Stomach (tissue), 9 donors: ENCODE results near the gene CLSTN2. TPM values are rescaled to one million over a fixed set of nuclear protein-coding genes. Genes with fewer than 3 reads are reported as not detected.

ENCODE experiments used
- DNase-seq, 2 donors: peaks; one replicate each; pipeline versions ENCODE4 v3.0.0 to v3.0.0-alpha.2; 2013 to 2019
- H3K27ac ChIP-seq, 5 donors: fragments of 200-600 bp in 4 of 5; sonication (generic) in 4 of 5; one replicate each; pipeline ENCODE4 v1.5.1; 2013 to 2019; ENCODE audit warnings: mild to moderate bottlenecking in 1 of 5, moderate library complexity in 1 of 5
- H3K27me3 ChIP-seq, 3 donors: fragments of 200-600 bp; sonication (generic); one replicate each; pipeline ENCODE4 v1.5.1; 2017 to 2019; ENCODE audit warnings: mixed run types in 1 of 3
- H3K36me3 ChIP-seq, 4 donors: fragments of 200-600 bp; sonication (generic); 1 replicate in 3 of 4; 2 replicates in 1 of 4; pipeline ENCODE4 v1.5.1; 2016 to 2019
- H3K4me1 ChIP-seq, 4 donors: fragments of 200-600 bp; sonication (generic); one replicate each; pipeline ENCODE4 v1.5.1; 2016 to 2019
- H3K4me3 ChIP-seq, 4 donors: fragments of 200-600 bp; sonication (generic) in 3 of 4; one replicate each; pipeline ENCODE4 v1.5.1; 2016 to 2019; ENCODE audit warnings: mild to moderate bottlenecking in 1 of 4
- H3K9me3 ChIP-seq, 4 donors: fragments of 200-600 bp; sonication (generic); one replicate each; pipeline ENCODE4 v1.5.1; 2016 to 2019
- EP300 ChIP-seq: sonication (generic); formaldehyde crosslinking; IDR thresholded peaks from one replicate; pipeline ENCODE4 v1.6.1; 2017; ENCODE audit warnings: antibody characterized with exemption
- POLR2A ChIP-seq, 4 donors: fragments of 450-650 bp; IDR thresholded peaks; one replicate each; pipeline ENCODE4 v1.6.1; 2016; ENCODE audit warnings: antibody characterized with exemption in 4 of 4, control low read depth in 2 of 4, mild to moderate bottlenecking in 1 of 4, moderate library complexity in 1 of 4
- POLR2AphosphoS5 ChIP-seq, 3 donors: sonication (generic); formaldehyde crosslinking; IDR thresholded peaks; one replicate each; pipeline ENCODE4 v1.6.1; 2016; ENCODE audit warnings: antibody characterized with exemption in 3 of 3
- WGBS, 5 donors: extraction: QIAGEN DNeasy Blood & Tissue Kit in 3 of 5; methylation state at CpG; one replicate each; pipeline versions ENCODE4 v1.1.5 to v1.1.7; 2013 to 2018; 5-methylcytosine and 5-hydroxymethylcytosine counted together
- intact Hi-C: fragments of 100-400 bp; cut with DNase I; formaldehyde crosslinking; loops from one replicate; pipeline ENCODE4 v1.15.1; 2023; ENCODE audit warnings: low total_unique reads
- polyA plus RNA-seq, 3 donors: library from polyadenylated mRNA; stranded (reverse); fragments of 200-250 nt; gene quantifications; one replicate each; pipeline ENCODE4 v1.2.3, GENCODE V29; 2013
- total RNA-seq, 5 donors: library from RNA; depleted of rRNA; stranded (reverse); fragments of >200 nt; gene quantifications; one replicate each; pipeline versions ENCODE4 v1.1.0 to v1.2.3, GENCODE V29; 2014 to 2016
- TF ChIP-seq, protein P1 (sequence below), 7 experiments: fragments of 450-650 bp in 4 of 7; fragments of 200-600 bp in 3 of 7; sonication (generic) in 3 of 7; IDR thresholded peaks; one replicate each; pipeline ENCODE4 v1.5.1; 2016 to 2019; ENCODE audit warnings: antibody characterized with exemption in 7 of 7, control low read depth in 2 of 7, mild to moderate bottlenecking in 1 of 7
- donor health status: healthy with polysubstance abuse.
- donor health status: Bipolar disorder and iron deficiency.
- donor health status: healthy.

CLSTN2 gene
- total and polyA plus RNA-seq, 8 donors = 0.10 to 5.4 (median 1.7) TPM

DNA sequence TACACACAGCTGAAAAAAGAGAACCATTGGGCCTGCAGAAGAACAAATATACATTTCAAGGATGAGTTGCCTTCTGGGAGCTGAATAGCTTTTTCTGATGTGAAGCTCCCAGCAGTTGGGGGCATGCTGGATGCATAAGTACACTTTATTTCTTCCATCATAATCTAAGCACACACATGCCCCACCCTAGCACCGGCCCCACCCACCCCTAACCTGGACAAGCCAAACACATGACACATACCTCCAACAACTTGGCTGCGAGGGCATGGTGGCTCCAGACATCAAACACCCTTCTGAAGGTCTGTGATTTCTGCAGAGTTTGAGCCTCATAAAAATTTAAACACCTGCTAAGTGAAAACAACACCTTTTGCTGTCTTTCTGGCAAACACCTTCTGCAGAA, 435.7 kb downstream of the CLSTN2 start:
- no peak for DNase-seq
- intact Hi-C loops = no loop called here
- H3K27ac ChIP-seq = no peak overlapping the region
- 14 to 36% (median 21%) methylated on average over 2 of the region's 2 CpGs for WGBS, 5 donors
- no peak overlapping the region for H3K4me3 ChIP-seq
- TF ChIP-seq POLR2A (IDR thresholded peaks at IDR 0.05) = no peak
- H3K27me3 ChIP-seq = no peaks in the 10 kb centered on the region
- H3K36me3 ChIP-seq = no peaks in the 10 kb centered on the region
- no peaks in the 10 kb centered on the region for H3K4me1 ChIP-seq
- H3K9me3 ChIP-seq = peaks cover 0 to 3% (median 0%) of the 10 kb centered on the region in 4 donors

GRCh38 chr3:140373234-140373633, 438.2 kb downstream of the CLSTN2 start:
- H3K4me3 ChIP-seq = no peak overlapping the region
- intact Hi-C loops = no loop called here
- TF ChIP-seq POLR2A (IDR thresholded peaks at IDR 0.05) = no peak
- TF ChIP-seq POLR2AphosphoS5 (IDR thresholded peaks at IDR 0.05) = no peak
- TF ChIP-seq EP300 = no peak
- TF ChIP-seq, protein P1, sequence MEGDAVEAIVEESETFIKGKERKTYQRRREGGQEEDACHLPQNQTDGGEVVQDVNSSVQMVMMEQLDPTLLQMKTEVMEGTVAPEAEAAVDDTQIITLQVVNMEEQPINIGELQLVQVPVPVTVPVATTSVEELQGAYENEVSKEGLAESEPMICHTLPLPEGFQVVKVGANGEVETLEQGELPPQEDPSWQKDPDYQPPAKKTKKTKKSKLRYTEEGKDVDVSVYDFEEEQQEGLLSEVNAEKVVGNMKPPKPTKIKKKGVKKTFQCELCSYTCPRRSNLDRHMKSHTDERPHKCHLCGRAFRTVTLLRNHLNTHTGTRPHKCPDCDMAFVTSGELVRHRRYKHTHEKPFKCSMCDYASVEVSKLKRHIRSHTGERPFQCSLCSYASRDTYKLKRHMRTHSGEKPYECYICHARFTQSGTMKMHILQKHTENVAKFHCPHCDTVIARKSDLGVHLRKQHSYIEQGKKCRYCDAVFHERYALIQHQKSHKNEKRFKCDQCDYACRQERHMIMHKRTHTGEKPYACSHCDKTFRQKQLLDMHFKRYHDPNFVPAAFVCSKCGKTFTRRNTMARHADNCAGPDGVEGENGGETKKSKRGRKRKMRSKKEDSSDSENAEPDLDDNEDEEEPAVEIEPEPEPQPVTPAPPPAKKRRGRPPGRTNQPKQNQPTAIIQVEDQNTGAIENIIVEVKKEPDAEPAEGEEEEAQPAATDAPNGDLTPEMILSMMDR (IDR thresholded peaks at IDR 0.05) = no peak
- no peak overlapping the region for H3K27ac ChIP-seq
- no peaks in the 10 kb centered on the region for H3K27me3 ChIP-seq
- no peaks in the 10 kb centered on the region for H3K36me3 ChIP-seq
- WGBS, 5 donors = 53 to 80% (median 59%) methylated on average over 1 of the region's 1 CpG
- peaks cover 0 to 3% (median 0%) of the 10 kb centered on the region in 4 donors for H3K9me3 ChIP-seq
- DNase-seq = no peak
- H3K4me1 ChIP-seq = no peaks in the 10 kb centered on the region

DNA sequence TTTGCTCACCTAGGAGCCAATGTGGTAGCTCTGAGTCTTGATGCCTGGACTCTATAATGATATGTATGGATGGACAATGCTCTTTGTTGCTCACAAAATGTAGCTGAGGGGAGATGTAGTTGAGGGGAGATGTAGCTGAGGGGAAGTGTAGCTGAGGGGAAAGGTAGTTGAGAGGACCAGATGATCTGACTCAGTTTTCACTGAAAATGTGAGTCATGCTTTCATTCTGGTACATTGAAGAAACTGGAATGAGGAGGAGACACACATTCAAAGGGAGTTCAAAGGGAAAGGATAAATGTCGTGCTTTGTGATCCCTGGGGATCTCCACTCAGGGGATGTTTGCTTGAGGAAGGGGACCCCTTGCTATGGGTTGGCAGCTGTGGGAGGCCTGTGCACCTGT, 440.0 kb downstream of the CLSTN2 start:
- 56 to 80% (median 63%) methylated on average over 1 of the region's 1 CpG for WGBS, 5 donors
- TF ChIP-seq, protein P1 (IDR thresholded peaks at IDR 0.05) = no peak
- TF ChIP-seq EP300 (no peak), POLR2A (IDR thresholded peaks at IDR 0.05) (no peak), POLR2AphosphoS5 (IDR thresholded peaks at IDR 0.05) (no peak)
- Histone ChIP-seq H3K9me3 (peaks cover 0 to 3% (median 0%) of the 10 kb centered on the region in 4 donors), H3K36me3 (no peaks in the 10 kb centered on the region), H3K4me1 (no peaks in the 10 kb centered on the region), H3K27me3 (no peaks in the 10 kb centered on the region), H3K4me3 (no peak overlapping the region), H3K27ac (no peak overlapping the region)
- intact Hi-C loops = no loop called here
- no peak for DNase-seq

DNA sequence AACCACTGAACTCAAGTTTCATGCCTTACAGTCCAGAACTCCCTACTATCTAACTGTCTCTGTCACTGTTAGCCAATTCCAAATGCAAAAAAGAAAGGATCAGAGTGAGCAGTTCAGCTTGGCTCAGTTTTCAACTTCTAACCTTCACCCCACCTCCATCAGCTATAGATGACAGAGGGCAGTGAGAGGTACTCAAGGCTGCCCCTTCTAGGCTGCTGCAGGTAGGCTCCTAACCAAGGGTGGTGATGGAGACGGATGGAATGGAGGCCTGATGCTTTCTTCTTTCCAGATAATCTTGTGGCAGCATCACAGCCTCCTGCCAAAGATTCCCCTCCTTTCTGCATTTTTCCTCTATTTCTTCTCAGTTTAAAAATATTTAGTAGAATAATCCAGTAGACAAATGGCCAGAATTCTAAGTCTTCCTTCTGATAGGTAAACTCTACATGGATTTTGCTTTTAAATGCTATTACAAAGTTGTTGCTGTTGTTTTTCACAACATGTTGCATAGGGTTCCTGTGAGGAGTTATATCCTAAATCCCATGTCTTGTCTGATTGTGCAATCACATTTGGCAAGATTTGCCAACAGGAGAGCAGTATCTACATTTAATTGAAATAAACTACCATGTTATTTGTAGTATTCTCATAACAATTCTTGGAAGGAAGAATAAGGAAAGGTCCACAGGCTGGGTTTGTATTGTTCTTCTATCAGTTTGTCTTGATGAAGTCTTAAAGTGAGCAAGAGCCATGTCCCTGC, 441.3 kb downstream of the CLSTN2 start:
- Histone ChIP-seq H3K4me1 (no peaks in the 10 kb centered on the region), H3K27me3 (no peaks in the 10 kb centered on the region), H3K27ac (no peak overlapping the region), H3K36me3 (no peaks in the 10 kb centered on the region), H3K9me3 (peaks cover 0 to 3% (median 0%) of the 10 kb centered on the region in 4 donors), H3K4me3 (no peak overlapping the region)
- intact Hi-C loops = no loop called here
- DNase-seq = no peak
- TF ChIP-seq POLR2A (IDR thresholded peaks at IDR 0.05) = no peak
- TF ChIP-seq, protein P1 (IDR thresholded peaks at IDR 0.05) = no peak
- WGBS, 5 donors = 60 to 90% (median 78%) methylated on average over 1 of the region's 1 CpG

GRCh38 chr3:140377644-140378043, 442.7 kb downstream of the CLSTN2 start:
- intact Hi-C loops = no loop called here
- H3K27ac ChIP-seq = no peak overlapping the region

More at GRCh38 chr3:140377644-140378043, 442.7 kb downstream of the CLSTN2 start:
- peaks cover 0 to 3% (median 0%) of the 10 kb centered on the region in 4 donors for H3K9me3 ChIP-seq
- H3K36me3 ChIP-seq = no peaks in the 10 kb centered on the region
- DNase-seq = no peak
- 79 to 91% (median 86%) methylated on average over 1 of the region's 1 CpG for WGBS, 5 donors
- no peak overlapping the region for H3K4me3 ChIP-seq
- no peaks in the 10 kb centered on the region for H3K27me3 ChIP-seq
- no peaks in the 10 kb centered on the region for H3K4me1 ChIP-seq
- TF ChIP-seq POLR2A (IDR thresholded peaks at IDR 0.05) = no peak
- no peak for TF ChIP-seq POLR2AphosphoS5 (IDR thresholded peaks at IDR 0.05)
- TF ChIP-seq, protein P1 (IDR thresholded peaks at IDR 0.05) = no peak
- no peak for TF ChIP-seq EP300
